ENCODE data around the gene PTPRJ.

- TF ChIP-seq REST (IDR thresholded peaks at IDR 0.05; ENCODE audit: borderline replicate concordance) (no peak), EZH2 (IDR thresholded peaks at IDR 0.05; ENCODE audit: borderline replicate concordance, insufficient read depth, low read length, poor library complexity, severe bottlenecking) (no peak), POLR2AphosphoS5 (IDR thresholded peaks at IDR 0.05) (no peak), TAF1 (IDR thresholded peaks at IDR 0.05; ENCODE audit: low read depth) (no peak), SMC3 (conservative IDR thresholded peaks at IDR 0.05; ENCODE audit: poor library complexity) (no peak), RAD21 (conservative IDR thresholded peaks at IDR 0.05) (no peak), EP300 (conservative IDR thresholded peaks at IDR 0.05; ENCODE audit: poor library complexity, severe bottlenecking) (no peak), MXI1 (conservative IDR thresholded peaks at IDR 0.05; ENCODE audit: poor library complexity, severe bottlenecking) (no peak)
- TF ChIP-seq, protein P1, sequence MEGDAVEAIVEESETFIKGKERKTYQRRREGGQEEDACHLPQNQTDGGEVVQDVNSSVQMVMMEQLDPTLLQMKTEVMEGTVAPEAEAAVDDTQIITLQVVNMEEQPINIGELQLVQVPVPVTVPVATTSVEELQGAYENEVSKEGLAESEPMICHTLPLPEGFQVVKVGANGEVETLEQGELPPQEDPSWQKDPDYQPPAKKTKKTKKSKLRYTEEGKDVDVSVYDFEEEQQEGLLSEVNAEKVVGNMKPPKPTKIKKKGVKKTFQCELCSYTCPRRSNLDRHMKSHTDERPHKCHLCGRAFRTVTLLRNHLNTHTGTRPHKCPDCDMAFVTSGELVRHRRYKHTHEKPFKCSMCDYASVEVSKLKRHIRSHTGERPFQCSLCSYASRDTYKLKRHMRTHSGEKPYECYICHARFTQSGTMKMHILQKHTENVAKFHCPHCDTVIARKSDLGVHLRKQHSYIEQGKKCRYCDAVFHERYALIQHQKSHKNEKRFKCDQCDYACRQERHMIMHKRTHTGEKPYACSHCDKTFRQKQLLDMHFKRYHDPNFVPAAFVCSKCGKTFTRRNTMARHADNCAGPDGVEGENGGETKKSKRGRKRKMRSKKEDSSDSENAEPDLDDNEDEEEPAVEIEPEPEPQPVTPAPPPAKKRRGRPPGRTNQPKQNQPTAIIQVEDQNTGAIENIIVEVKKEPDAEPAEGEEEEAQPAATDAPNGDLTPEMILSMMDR (IDR thresholded peaks at IDR 0.05; ENCODE audit: poor library complexity, severe bottlenecking) = no peak
These were observed 184.5 kb downstream of the PTPRJ start for GRCh38 chr11:48164836-48165235.
